ENCODE measurements around the gene GSTM2. TPM values are rescaled to one million over a fixed set of nuclear protein-coding genes. Genes with fewer than 3 reads are reported as not detected.

Gene GSTM2
- total RNA-seq, 1 experiment from 2014 or later = 14.9 TPM

DNA sequence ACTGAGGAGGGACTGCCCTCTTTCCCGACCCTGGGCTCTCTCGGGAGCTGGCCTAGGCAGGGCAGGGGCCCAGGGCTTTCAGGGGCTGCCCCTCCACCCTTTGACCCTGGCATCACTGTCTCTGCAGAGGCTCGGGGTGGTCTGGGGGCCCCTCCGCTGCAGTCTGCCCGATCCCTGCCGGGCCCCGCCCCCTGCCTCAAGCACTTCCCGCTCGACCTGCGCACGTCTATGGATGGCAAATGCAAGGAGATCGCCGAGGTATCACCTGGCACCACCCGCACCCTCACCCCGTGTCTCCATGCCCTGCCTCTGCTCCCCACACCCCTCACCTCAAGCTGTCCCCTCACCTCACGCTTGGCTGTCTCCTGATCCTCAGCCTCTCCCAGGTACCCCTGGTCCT lies 42.7 kb upstream of the GSTM2 start:
- Histone ChIP-seq H2BK12ac (ENCODE audit: insufficient read length, low read depth, low read length) (no peak overlapping the region), H4K91ac (ENCODE audit: insufficient read length, low read depth, low read length) (no peak overlapping the region), H3K23ac (ENCODE audit: insufficient read length, low read depth, low read length) (no peak overlapping the region), H3K27me3 (ENCODE audit: insufficient read depth, low read length) (no peaks in the 10 kb centered on the region), H3K9me3 (ENCODE audit: control insufficient read depth, low read depth, low read length) (no peaks in the 10 kb centered on the region), H3T11ph (ENCODE audit: low read length) (no peak overlapping the region), H3K9ac (ENCODE audit: extremely low read depth, insufficient read length, low read length) (no peak overlapping the region), H2AFZ (ENCODE audit: low read length) (no peak overlapping the region), H3K18ac (ENCODE audit: insufficient read length, low read depth, low read length) (no peak overlapping the region), H4K20me1 (ENCODE audit: control insufficient read depth, insufficient read depth, insufficient read length) (peaks cover 2% of the 10 kb centered on the region), H2BK5ac (ENCODE audit: insufficient read length, low read length) (no peak overlapping the region), H3K4me2 (ENCODE audit: insufficient read depth, insufficient read length, low read length) (no peak overlapping the region), H4K5ac (ENCODE audit: insufficient read length, low read depth, low read length) (no peak overlapping the region), H3K23me2 (ENCODE audit: insufficient read length, low read depth, low read length, poor library complexity, severe bottlenecking) (peaks cover 8% of the 10 kb centered on the region), H4K8ac (replicated peaks; ENCODE audit: insufficient read length, low read depth, low read length) (no peak overlapping the region), H3K27ac (ENCODE audit: insufficient read length, low read depth, low read length) (no peak overlapping the region), H3K14ac (ENCODE audit: insufficient read depth, low read length) (no peak overlapping the region), H3K56ac (ENCODE audit: insufficient read length, low read depth, low read length) (no peak overlapping the region), H3K79me1 (ENCODE audit: insufficient read depth, low read depth, low read length, poor library complexity, severe bottlenecking) (no peaks in the 10 kb centered on the region), H2BK20ac (ENCODE audit: low read depth, low read length, poor library complexity, severe bottlenecking) (no peak overlapping the region), H3K4me1 (ENCODE audit: insufficient read depth, low read length) (no peaks in the 10 kb centered on the region), H2BK120ac (ENCODE audit: low read depth, low read length, poor library complexity, severe bottlenecking) (no peak overlapping the region), H3K4ac (ENCODE audit: low read depth, low read length) (no peak overlapping the region), H2AK5ac (ENCODE audit: insufficient read length, low read length) (no peak overlapping the region), H3K79me2 (ENCODE audit: insufficient read depth, low read length) (peaks cover 6% of the 10 kb centered on the region; the same call in 1 of the 2 replicates), H2BK15ac (ENCODE audit: low read depth, low read length) (no peak overlapping the region)
- peaks cover 13 to 35% of the 10 kb centered on the region in 2 experiments for H3K4me1 Mint-ChIP-seq
- WGBS (ENCODE audit: extremely low coverage, insufficient read length, low lambda C conversion rate) = no CpG with 5 or more reads among the region's 16 CpGs
- peak overlapping the region; percentile 40 to 87 (median 76); a peak in 2 of 7 replicates for H3K27ac Mint-ChIP-seq
- TF ChIP-seq, protein P1, sequence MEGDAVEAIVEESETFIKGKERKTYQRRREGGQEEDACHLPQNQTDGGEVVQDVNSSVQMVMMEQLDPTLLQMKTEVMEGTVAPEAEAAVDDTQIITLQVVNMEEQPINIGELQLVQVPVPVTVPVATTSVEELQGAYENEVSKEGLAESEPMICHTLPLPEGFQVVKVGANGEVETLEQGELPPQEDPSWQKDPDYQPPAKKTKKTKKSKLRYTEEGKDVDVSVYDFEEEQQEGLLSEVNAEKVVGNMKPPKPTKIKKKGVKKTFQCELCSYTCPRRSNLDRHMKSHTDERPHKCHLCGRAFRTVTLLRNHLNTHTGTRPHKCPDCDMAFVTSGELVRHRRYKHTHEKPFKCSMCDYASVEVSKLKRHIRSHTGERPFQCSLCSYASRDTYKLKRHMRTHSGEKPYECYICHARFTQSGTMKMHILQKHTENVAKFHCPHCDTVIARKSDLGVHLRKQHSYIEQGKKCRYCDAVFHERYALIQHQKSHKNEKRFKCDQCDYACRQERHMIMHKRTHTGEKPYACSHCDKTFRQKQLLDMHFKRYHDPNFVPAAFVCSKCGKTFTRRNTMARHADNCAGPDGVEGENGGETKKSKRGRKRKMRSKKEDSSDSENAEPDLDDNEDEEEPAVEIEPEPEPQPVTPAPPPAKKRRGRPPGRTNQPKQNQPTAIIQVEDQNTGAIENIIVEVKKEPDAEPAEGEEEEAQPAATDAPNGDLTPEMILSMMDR (conservative IDR thresholded peaks at IDR 0.05) = no peak
- H3K36me3 Mint-ChIP-seq (ENCODE audit: insufficient read depth in 1 of 3, low read depth in 3 of 3) = peaks cover 22 to 40% (median 34%) of the 10 kb centered on the region in 3 experiments; a peak in 6 of 7 replicates
- H3K27me3 Mint-ChIP-seq (ENCODE audit: low read depth) = no peaks in the 10 kb centered on the region; the same call in 1 of the 2 replicates
- H3K9me3 Mint-ChIP-seq = no peaks in the 10 kb centered on the region
- no peak for DNase-seq
- H3K4me3 Mint-ChIP-seq = no peak overlapping the region
